GM20000 (cell line): Measurements from ENCODE around the gene RGS19.

Experiments
- DNase-seq: peaks from one replicate; pipeline ENCODE4 v3.0.0; 2012; ENCODE audit warnings: low spot score
- TF ChIP-seq, protein P1 (sequence below): IDR thresholded peaks from 2 replicates; pipeline ENCODE4 v1.5.1; 2012; ENCODE audit warnings: mild to moderate bottlenecking, control low read depth; ENCODE audit errors: extremely low read depth, missing control alignments

RGS19 gene

DNA sequence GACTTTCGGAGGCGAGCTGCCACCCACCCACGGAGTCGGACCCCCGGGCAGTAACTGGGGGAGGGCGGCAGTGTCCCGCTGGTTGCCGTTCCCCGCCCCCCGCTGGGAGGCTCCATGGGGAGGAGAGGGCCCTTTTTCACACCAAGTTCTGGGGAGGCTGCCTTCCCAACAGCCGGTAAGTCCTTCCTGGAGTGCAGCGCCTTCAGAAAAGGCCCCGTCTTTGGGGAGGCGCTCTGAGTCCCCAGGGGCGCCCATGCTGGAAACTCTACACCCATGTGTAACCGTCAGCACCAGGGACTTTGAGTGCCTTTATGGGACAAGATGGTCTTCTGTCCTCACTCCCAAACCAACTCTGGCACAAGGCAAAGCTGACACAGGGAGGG is 29.4 kb downstream of the RGS19 start:
- DNase-seq: no peak
- TF ChIP-seq, protein P1, sequence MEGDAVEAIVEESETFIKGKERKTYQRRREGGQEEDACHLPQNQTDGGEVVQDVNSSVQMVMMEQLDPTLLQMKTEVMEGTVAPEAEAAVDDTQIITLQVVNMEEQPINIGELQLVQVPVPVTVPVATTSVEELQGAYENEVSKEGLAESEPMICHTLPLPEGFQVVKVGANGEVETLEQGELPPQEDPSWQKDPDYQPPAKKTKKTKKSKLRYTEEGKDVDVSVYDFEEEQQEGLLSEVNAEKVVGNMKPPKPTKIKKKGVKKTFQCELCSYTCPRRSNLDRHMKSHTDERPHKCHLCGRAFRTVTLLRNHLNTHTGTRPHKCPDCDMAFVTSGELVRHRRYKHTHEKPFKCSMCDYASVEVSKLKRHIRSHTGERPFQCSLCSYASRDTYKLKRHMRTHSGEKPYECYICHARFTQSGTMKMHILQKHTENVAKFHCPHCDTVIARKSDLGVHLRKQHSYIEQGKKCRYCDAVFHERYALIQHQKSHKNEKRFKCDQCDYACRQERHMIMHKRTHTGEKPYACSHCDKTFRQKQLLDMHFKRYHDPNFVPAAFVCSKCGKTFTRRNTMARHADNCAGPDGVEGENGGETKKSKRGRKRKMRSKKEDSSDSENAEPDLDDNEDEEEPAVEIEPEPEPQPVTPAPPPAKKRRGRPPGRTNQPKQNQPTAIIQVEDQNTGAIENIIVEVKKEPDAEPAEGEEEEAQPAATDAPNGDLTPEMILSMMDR: no peak

DNA sequence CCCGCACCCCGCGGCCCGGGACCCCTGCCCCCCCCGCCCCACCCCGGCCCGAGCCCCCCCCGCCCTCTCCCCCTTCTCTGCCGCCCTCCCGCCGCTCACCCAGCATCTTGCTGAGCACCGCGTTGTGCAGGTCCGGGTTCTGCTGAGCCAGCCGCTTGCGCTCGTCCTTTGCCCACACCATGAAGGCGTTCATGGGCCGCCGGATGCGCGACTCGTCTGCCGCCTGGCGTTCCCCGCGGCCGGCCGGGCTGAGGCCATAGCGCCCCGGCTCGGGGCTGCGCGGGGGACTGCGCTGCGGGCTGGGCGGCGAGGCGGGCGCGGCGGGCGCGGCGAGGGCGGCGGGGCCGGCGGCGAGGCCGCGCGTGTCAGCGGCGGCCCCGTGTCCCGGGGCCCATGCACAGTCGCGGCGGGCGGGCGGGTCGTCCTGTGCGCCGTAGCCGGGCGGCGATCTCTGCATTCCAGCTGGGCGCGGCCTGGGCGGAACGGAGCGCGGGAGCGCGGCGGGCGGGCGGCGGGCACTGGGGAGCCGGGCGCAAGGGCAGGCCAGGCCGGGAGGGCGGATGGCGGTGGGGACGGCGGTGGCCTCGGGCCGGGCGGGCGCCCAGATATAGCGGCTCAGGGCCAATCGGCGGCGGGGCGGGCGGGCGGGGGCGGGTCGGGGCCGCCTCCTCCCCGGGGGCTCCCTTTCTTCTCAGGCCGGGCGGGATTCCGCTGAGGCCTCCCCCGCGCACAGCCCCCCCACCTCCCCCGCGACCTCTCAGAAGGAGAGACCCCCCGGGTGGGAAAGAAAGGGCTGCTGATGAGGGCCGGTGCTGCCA is 30.0 kb downstream of the RGS19 start, which contains the start of gene SOX18:
TSS of gene SOX18 (minus strand) at position 580 of the 818 bp plus-strand sequence. CDS start at position 457, 123 bp downstream.
- peak; percentile 69 for DNase-seq
- TF ChIP-seq, protein P1: no peak

DNA sequence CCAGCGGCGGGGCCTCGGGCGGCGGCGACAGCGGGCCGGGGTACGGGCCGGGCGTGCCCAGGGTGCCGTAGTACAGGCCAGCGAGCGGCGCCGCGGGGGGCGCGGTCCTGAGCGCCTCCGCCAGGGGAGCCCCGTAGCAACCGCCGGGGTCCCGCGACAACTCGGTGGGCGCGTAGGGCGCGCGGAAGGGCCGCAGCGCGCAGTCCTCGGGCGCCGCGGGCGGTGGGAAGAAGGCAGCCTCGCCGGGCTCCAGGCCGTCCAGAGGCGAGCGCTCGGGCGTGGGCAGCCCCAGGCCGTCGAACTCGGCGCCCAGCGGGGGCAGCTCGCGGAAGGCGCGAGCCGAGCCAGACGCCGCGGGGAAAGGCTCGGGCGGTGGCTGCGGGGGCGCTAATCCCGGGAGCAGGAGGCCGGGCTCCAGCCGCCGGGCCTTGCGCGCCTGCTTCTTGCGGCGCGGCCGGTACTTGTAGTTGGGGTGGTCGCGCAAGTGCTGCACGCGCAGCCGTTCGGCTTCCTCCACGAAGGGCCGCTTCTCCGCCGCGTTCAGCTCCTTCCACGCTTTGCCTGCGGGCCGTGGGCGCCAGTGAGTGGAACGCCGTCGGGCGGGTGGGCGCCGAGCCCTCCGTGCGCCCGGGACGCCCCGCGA is 30.8 kb downstream of the RGS19 start:
- TF ChIP-seq, protein P1: no peak
- no peak for DNase-seq

GRCh38 chr20:64047968-64048401 is 31.3 kb downstream of the RGS19 start:
- TF ChIP-seq, protein P1: no peak
- DNase-seq: no peak

DNA sequence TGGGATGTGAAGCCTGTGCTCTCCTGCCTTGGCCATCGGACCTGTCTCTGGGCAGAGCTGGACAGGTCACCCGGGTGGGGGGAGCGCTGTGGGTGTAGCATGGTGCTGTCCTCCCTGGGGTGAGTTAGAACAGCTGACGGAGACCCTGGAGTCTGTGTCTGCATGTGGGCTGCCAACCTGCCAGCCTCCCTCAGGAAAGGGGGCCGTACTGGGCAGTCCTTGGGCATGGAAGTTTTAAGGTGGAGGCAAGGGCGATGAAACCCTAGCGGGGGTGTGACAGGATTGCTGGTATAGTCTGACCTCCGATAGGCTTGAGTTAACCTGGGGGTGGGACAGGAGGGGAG is 32.3 kb downstream of the RGS19 start:
- TF ChIP-seq, protein P1: no peak
- no peak for DNase-seq

GRCh38 chr20:64045346-64046011 is 33.8 kb downstream of the RGS19 start:
- TF ChIP-seq, protein P1: no peak
- DNase-seq: no peak
